IMR-90 (cell line): ENCODE measurements around the gene SIRT2. TPM values are rescaled to one million over a fixed set of nuclear protein-coding genes. Genes with fewer than 3 reads are reported as not detected.

Source experiments
- ATAC-seq: fragments of 200-7000 bp; cut with Tn5 transposase; 2 replicates; pipeline ENCODE4 v1.9.1; 2020; ENCODE audit warnings: low read depth, mild to moderate bottlenecking, moderate library complexity
- BruUV-seq: library from RNA; stranded (reverse); fragments of 400-500 nt; replicated peaks from 2 replicates; lab custom pipeline; 2021; lab: Mats Ljungman, UMichigan
- CTCF ChIA-PET: fragments of 300-600 bp; formaldehyde crosslinking; extraction: SDS; loops from one replicate; lab custom pipeline; 2021; ENCODE audit warnings: antibody characterized with exemption; lab: Yijun Ruan, JAX
- POLR2A ChIA-PET: fragments of 300-600 bp; sonication (Branson Sonifier 250); formaldehyde crosslinking; loops from one replicate; lab custom pipeline; 2022; ENCODE audit warnings: antibody characterized with exemption; ENCODE audit not compliant: unreplicated experiment; lab: Charles Lee
- DNase-seq: peaks from one replicate; pipeline ENCODE4 v3.0.0; 2013
- H2AFZ ChIP-seq: replicated peaks from 2 replicates; pipeline ENCODE3; 2013; ENCODE audit warnings: low read length, mild to moderate bottlenecking; ENCODE audit not compliant: poor library complexity
- H2AK5ac ChIP-seq: 2 replicates; pipeline ENCODE4 v1.6.1; 2013; ENCODE audit warnings: low read depth, low read length, inconsistent platforms
- H2AK9ac ChIP-seq: replicated peaks from 2 replicates; pipeline ENCODE3; 2013; ENCODE audit warnings: mild to moderate bottlenecking, low read depth, low read length, moderate library complexity; ENCODE audit not compliant: poor library complexity
- H2BK120ac ChIP-seq: 2 replicates; pipeline ENCODE4 v1.6.1; 2013; ENCODE audit warnings: low read depth, low read length, inconsistent platforms
- H2BK15ac ChIP-seq: 3 replicates; pipeline ENCODE4 v1.6.1; 2013; ENCODE audit warnings: low read depth, low read length, inconsistent platforms
- H2BK20ac ChIP-seq: 2 replicates; pipeline ENCODE4 v1.6.1; 2013; ENCODE audit warnings: low read depth, mild to moderate bottlenecking, inconsistent platforms, low read length, moderate library complexity
- H2BK5ac ChIP-seq: 2 replicates; pipeline ENCODE4 v1.6.1; 2013; ENCODE audit warnings: mild to moderate bottlenecking, low read depth, low read length, inconsistent platforms; ENCODE audit not compliant: poor library complexity, severe bottlenecking
- H3K14ac ChIP-seq: replicated peaks from 2 replicates; pipeline ENCODE4 v1.6.1; 2013; ENCODE audit warnings: low read depth, low read length, inconsistent platforms
- H3K18ac ChIP-seq: 2 replicates; pipeline ENCODE4 v1.6.1; 2013; ENCODE audit warnings: low read depth, low read length, control low read depth
- H3K23ac ChIP-seq: 2 replicates; pipeline ENCODE4 v1.6.1; 2013; ENCODE audit warnings: low read depth, low read length, inconsistent platforms
- H3K27ac ChIP-seq: 2 replicates; pipeline ENCODE4 v1.5.1; 2013; ENCODE audit warnings: mild to moderate bottlenecking, control low read depth, low read length; ENCODE audit not compliant: insufficient read depth
- H3K27me3 ChIP-seq: 2 replicates; pipeline ENCODE4 v1.6.1; 2013; ENCODE audit warnings: low read length; ENCODE audit not compliant: control insufficient read depth, insufficient read depth
- H3K36me3 ChIP-seq: 2 replicates; pipeline ENCODE4 v1.6.1; 2013; ENCODE audit warnings: low read length, mixed read lengths; ENCODE audit not compliant: control insufficient read depth, insufficient read depth
- H3K4ac ChIP-seq: 2 replicates; pipeline ENCODE4 v1.6.1; 2013; ENCODE audit warnings: low read depth, low read length, inconsistent platforms
- H3K4me1 ChIP-seq: 2 replicates; pipeline ENCODE4 v1.6.1; 2013; ENCODE audit warnings: low read length, mixed read lengths; ENCODE audit not compliant: control insufficient read depth, insufficient read depth
- H3K4me2 ChIP-seq: 2 replicates; pipeline ENCODE4 v1.6.1; 2013; ENCODE audit warnings: low read depth, mild to moderate bottlenecking, control low read depth, low read length, moderate library complexity
- H3K4me3 ChIP-seq: 2 replicates; pipeline ENCODE4 v1.5.1; 2013; ENCODE audit warnings: low read depth, mild to moderate bottlenecking, control low read depth, low read length, moderate library complexity; ENCODE audit not compliant: insufficient read depth
- H3K56ac ChIP-seq: 2 replicates; pipeline ENCODE4 v1.6.1; 2013; ENCODE audit warnings: low read length, inconsistent platforms; ENCODE audit not compliant: insufficient read depth; ENCODE audit errors: extremely low read depth
- H3K79me1 ChIP-seq, 2 experiments: 2 replicates each; pipeline ENCODE4 v1.6.1; 2013; ENCODE audit warnings: low read length in 2 of 2, inconsistent platforms in 1 of 2, low read depth in 1 of 2
- H3K9ac ChIP-seq: 2 replicates; pipeline ENCODE4 v1.6.1; 2013; ENCODE audit warnings: low read depth, low read length, control low read depth
- H3K9me1 ChIP-seq: 2 replicates; pipeline ENCODE4 v1.6.1; 2013; ENCODE audit warnings: low read length, inconsistent platforms; ENCODE audit not compliant: insufficient read depth
- H3K9me3 ChIP-seq: 2 replicates; pipeline ENCODE4 v1.6.1; 2013; ENCODE audit warnings: low read length; ENCODE audit not compliant: control insufficient read depth, insufficient read depth
- H4K20me1 ChIP-seq: 2 replicates; pipeline ENCODE4 v1.6.1; 2013; ENCODE audit warnings: low read length, inconsistent platforms; ENCODE audit not compliant: insufficient read depth
- H4K5ac ChIP-seq: 2 replicates; pipeline ENCODE4 v1.6.1; 2013; ENCODE audit warnings: mild to moderate bottlenecking, low read depth, low read length, control low read depth
- H4K8ac ChIP-seq, 2 experiments: 2 replicates each; pipeline ENCODE4 v1.6.1; 2013; ENCODE audit warnings: low read depth in 2 of 2, low read length in 2 of 2, control low read depth in 1 of 2, inconsistent platforms in 1 of 2
- H4K91ac ChIP-seq: 2 replicates; pipeline ENCODE4 v1.6.1; 2013; ENCODE audit warnings: low read depth, low read length, inconsistent platforms; ENCODE audit not compliant: insufficient read depth
- BHLHE40 ChIP-seq: fragments of 150-350 bp; IDR thresholded peaks from 2 replicates; pipeline ENCODE4 v1.6.1; 2016; ENCODE audit warnings: mild to moderate bottlenecking, low read depth, low read length
- FOS ChIP-seq: fragments of 150-350 bp; IDR thresholded peaks from 2 replicates; pipeline ENCODE4 v1.6.1; 2016; ENCODE audit warnings: low read depth, low read length
- MAFK ChIP-seq: IDR thresholded peaks from 2 replicates; pipeline ENCODE4 v1.6.1; 2012; ENCODE audit warnings: low read depth, low read length, improper control_type of control experiment
- MXI1 ChIP-seq: IDR thresholded peaks from 2 replicates; pipeline ENCODE4 v1.6.1; 2012; ENCODE audit warnings: low read depth, mild to moderate bottlenecking, low read length, moderate library complexity, borderline replicate concordance
- NFE2L2 ChIP-seq: fragments of 150-350 bp; IDR thresholded peaks from 2 replicates; pipeline ENCODE4 v1.6.1; 2016; ENCODE audit warnings: low read depth, mild to moderate bottlenecking, low read length
- POLR2A ChIP-seq: IDR thresholded peaks from 2 replicates; pipeline ENCODE4 v1.6.1; 2012; ENCODE audit warnings: mild to moderate bottlenecking, low read depth, low read length
- RAD21 ChIP-seq: IDR thresholded peaks from 2 replicates; pipeline ENCODE4 v1.6.1; 2012; ENCODE audit warnings: low read length, improper control_type of control experiment
- RCOR1 ChIP-seq: IDR thresholded peaks from 2 replicates; pipeline ENCODE4 v1.6.1; 2012; ENCODE audit warnings: mild to moderate bottlenecking, low read length, improper control_type of control experiment; ENCODE audit not compliant: insufficient replicate concordance
- RFX5 ChIP-seq: IDR thresholded peaks from 2 replicates; pipeline ENCODE4 v1.8.0; 2012; ENCODE audit warnings: low read depth, mild to moderate bottlenecking, low read length, moderate library complexity
- SMC3 ChIP-seq: fragments of 150-350 bp; IDR thresholded peaks from 2 replicates; pipeline ENCODE4 v1.6.1; 2016; ENCODE audit warnings: low read depth, mild to moderate bottlenecking, antibody characterized with exemption, low read length, moderate library complexity
- WGBS, 2 experiments: methylation state at CpG; one replicate each; pipeline versions ENCODE4 v1.1.5 to v1.1.7; 2013; ENCODE audit warnings: missing lambda C conversion rate in 2 of 2; ENCODE audit not compliant: insufficient read length in 1 of 2; ENCODE audit errors: extremely low coverage in 2 of 2; 5-methylcytosine and 5-hydroxymethylcytosine counted together
- dilution Hi-C: fragments of 300-500 bp; cut with HindIII; formaldehyde crosslinking; loops from one replicate; pipeline ENCODE4 v1.14.3; 2018; ENCODE audit warnings: low sequenced_read_pairs; ENCODE audit not compliant: unreplicated experiment
- in situ Hi-C: fragments of 300-500 bp; cut with MboI; formaldehyde crosslinking; loops from 3 replicates; pipeline ENCODE4 v1.14.3; 2019; ENCODE audit warnings: low sequenced_read_pairs, inconsistent platforms, mixed read lengths
- intact Hi-C: fragments of 100-400 bp; cut with micrococcal nuclease; formaldehyde crosslinking; loops from 2 replicates; pipeline ENCODE4 v1.10.0; 2022
- polyA plus RNA-seq, 3 experiments: library from polyadenylated mRNA; depleted of rRNA; stranded (reverse); fragments of >200 nt; gene quantifications; 2 replicates each; pipeline ENCODE4 v1.2.3, GENCODE V29; 2012; ENCODE audit warnings: low replicate concordance in 1 of 3
- total RNA-seq: library from RNA; depleted of rRNA; stranded (reverse); fragments of >200 nt; gene quantifications from 2 replicates; pipeline ENCODE4 v1.2.3, GENCODE V29; 2012
- TF ChIP-seq, protein P1 (sequence below): fragments of 150-350 bp; IDR thresholded peaks from 2 replicates; pipeline ENCODE4 v1.6.1; 2016; ENCODE audit warnings: low read depth, mild to moderate bottlenecking, low read length, moderate library complexity, borderline replicate concordance
- TF ChIP-seq, protein P2 (sequence below): fragments of 150-350 bp; IDR thresholded peaks from 2 replicates; pipeline ENCODE4 v1.6.1; 2017; ENCODE audit warnings: mild to moderate bottlenecking, antibody characterized with exemption, low read length, low read depth
- TF ChIP-seq, protein P3 (sequence below): conservative IDR thresholded peaks from 2 replicates; pipeline ENCODE4 v1.5.1; 2012; ENCODE audit warnings: mild to moderate bottlenecking, low read depth, low read length, improper control_type of control experiment

Gene SIRT2
- total and polyA plus RNA-seq, 2 of the 4 experiments (the other 2 are of a cell fraction), result 43.0 to 50.0 TPM

DNA sequence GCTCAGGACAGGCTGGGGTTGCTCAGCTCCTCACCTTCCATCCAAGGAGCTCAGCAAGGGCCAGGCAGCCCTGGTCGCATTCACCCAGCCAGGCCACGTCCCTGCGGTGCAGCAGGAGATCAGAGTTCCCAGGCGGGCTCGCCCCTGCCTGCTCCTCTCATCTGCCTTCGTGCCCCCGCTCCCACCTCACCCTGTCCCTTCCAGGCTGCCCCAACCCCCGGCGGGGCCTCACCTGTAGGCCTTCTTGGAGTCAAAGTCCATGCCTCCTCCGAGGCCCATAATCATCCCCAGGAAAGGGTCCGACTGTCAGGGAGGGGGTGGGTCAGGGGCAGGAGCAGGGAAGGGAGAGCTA lies 20.0 kb downstream of the SIRT2 start:
- H2BK120ac ChIP-seq, result no peak overlapping the region
- no peaks in the 10 kb centered on the region for H3K79me1 ChIP-seq
- intact Hi-C loops (no loop called here), dilution Hi-C loops (no loop called here), in situ Hi-C loops (no loop called here)
- no peak overlapping the region for H2BK5ac ChIP-seq
- ChIA-PET POLR2A (no interaction called here), CTCF (interaction anchor here (0.5 kb wide), 1 partner anchor 21 kb away, joined by 3 read pairs; no protein-coding TSS in a partner anchor)
- H3K56ac ChIP-seq, result no peak overlapping the region
- ATAC-seq, result no peak
- no TSS peak for BruUV-seq
- H3K4ac ChIP-seq, result no peak overlapping the region
- DNase-seq, result no peak
- TF ChIP-seq SMC3 (no peak), RFX5 (no peak), POLR2A (no peak), MAFK (no peak), MXI1 (no peak), FOS (no peak), RCOR1 (no peak), RAD21 (no peak), BHLHE40 (no peak), NFE2L2 (no peak)
- TF ChIP-seq, protein P1, sequence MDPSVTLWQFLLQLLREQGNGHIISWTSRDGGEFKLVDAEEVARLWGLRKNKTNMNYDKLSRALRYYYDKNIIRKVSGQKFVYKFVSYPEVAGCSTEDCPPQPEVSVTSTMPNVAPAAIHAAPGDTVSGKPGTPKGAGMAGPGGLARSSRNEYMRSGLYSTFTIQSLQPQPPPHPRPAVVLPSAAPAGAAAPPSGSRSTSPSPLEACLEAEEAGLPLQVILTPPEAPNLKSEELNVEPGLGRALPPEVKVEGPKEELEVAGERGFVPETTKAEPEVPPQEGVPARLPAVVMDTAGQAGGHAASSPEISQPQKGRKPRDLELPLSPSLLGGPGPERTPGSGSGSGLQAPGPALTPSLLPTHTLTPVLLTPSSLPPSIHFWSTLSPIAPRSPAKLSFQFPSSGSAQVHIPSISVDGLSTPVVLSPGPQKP, result no peak
- TF ChIP-seq, protein P2, sequence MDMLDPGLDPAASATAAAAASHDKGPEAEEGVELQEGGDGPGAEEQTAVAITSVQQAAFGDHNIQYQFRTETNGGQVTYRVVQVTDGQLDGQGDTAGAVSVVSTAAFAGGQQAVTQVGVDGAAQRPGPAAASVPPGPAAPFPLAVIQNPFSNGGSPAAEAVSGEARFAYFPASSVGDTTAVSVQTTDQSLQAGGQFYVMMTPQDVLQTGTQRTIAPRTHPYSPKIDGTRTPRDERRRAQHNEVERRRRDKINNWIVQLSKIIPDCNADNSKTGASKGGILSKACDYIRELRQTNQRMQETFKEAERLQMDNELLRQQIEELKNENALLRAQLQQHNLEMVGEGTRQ, result no peak
- TF ChIP-seq, protein P3, sequence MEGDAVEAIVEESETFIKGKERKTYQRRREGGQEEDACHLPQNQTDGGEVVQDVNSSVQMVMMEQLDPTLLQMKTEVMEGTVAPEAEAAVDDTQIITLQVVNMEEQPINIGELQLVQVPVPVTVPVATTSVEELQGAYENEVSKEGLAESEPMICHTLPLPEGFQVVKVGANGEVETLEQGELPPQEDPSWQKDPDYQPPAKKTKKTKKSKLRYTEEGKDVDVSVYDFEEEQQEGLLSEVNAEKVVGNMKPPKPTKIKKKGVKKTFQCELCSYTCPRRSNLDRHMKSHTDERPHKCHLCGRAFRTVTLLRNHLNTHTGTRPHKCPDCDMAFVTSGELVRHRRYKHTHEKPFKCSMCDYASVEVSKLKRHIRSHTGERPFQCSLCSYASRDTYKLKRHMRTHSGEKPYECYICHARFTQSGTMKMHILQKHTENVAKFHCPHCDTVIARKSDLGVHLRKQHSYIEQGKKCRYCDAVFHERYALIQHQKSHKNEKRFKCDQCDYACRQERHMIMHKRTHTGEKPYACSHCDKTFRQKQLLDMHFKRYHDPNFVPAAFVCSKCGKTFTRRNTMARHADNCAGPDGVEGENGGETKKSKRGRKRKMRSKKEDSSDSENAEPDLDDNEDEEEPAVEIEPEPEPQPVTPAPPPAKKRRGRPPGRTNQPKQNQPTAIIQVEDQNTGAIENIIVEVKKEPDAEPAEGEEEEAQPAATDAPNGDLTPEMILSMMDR, result no peak
- H3K4me1 ChIP-seq, result no peaks in the 10 kb centered on the region
- H3K4me3 ChIP-seq, result no peak overlapping the region
- H4K8ac ChIP-seq, result no peak overlapping the region
- no peak overlapping the region for H3K9ac ChIP-seq
- no peak overlapping the region for H3K18ac ChIP-seq
- H2BK15ac ChIP-seq, result no peak overlapping the region
- no peak overlapping the region for H3K14ac ChIP-seq
- H3K36me3 ChIP-seq, result peaks cover 16% of the 10 kb centered on the region
- H2AK5ac ChIP-seq, result no peak overlapping the region
- H3K9me3 ChIP-seq, result no peaks in the 10 kb centered on the region
- no peak overlapping the region for H3K23ac ChIP-seq
- H2BK20ac ChIP-seq, result no peak overlapping the region
- H2AFZ ChIP-seq, result no peak overlapping the region
- H4K20me1 ChIP-seq, result no peaks in the 10 kb centered on the region
- WGBS, 2 experiments, result 89% methylated on average over 5 of the region's 11 CpGs; no CpG with 5 or more reads in 1 of the 2 experiments
- no peak overlapping the region for H2AK9ac ChIP-seq
- no peaks in the 10 kb centered on the region for H3K27me3 ChIP-seq
- H4K5ac ChIP-seq, result no peak overlapping the region
- H3K27ac ChIP-seq, result no peak overlapping the region
- no peak overlapping the region for H3K4me2 ChIP-seq
- no peak overlapping the region for H4K91ac ChIP-seq
- H3K9me1 ChIP-seq, result no peaks in the 10 kb centered on the region
